Astrocyte of the cerebellum (primary cell): ENCODE data around the gene ZNF350.

Source experiments
- DNase-seq: peaks from one replicate; pipeline ENCODE4 v3.0.0-alpha.2; 2011; ENCODE audit warnings: low read depth
- H3K4me3 ChIP-seq: 2 replicates; pipeline ENCODE4 v1.5.1; 2011; ENCODE audit warnings: mild to moderate bottlenecking, low read depth, low read length, moderate library complexity
- in situ Hi-C: cut with HindIII; loops from 2 replicates; pipeline ENCODE4 v1.10.0; 2017; ENCODE audit warnings: low sequenced_read_pairs
- TF ChIP-seq, protein P1 (sequence below): IDR thresholded peaks from 2 replicates; pipeline ENCODE4 v1.5.1; 2012; ENCODE audit warnings: low read length, low read depth, moderate library complexity, mild to moderate bottlenecking; ENCODE audit errors: missing control alignments

Gene ZNF350

DNA sequence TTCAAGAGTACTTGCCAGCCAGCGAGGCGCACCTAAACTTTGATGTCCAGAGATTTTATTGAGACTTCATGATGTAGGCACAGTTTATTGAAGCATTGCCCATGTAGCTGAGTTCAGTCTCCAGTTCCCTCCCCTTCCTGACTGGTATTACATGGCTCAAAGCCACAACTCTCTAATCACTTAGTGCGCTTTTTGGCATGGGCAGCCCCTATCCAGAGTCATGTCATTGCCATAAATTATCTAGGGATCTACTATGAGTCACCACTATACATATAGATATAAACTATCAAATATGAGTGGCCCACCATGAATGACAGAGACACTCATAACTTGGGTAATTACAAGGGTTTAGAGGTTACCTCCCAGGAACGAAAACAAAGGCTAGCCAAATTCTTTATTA, 33.9 kb upstream of the ZNF350 start:
- no peak for DNase-seq
- TF ChIP-seq, protein P1, sequence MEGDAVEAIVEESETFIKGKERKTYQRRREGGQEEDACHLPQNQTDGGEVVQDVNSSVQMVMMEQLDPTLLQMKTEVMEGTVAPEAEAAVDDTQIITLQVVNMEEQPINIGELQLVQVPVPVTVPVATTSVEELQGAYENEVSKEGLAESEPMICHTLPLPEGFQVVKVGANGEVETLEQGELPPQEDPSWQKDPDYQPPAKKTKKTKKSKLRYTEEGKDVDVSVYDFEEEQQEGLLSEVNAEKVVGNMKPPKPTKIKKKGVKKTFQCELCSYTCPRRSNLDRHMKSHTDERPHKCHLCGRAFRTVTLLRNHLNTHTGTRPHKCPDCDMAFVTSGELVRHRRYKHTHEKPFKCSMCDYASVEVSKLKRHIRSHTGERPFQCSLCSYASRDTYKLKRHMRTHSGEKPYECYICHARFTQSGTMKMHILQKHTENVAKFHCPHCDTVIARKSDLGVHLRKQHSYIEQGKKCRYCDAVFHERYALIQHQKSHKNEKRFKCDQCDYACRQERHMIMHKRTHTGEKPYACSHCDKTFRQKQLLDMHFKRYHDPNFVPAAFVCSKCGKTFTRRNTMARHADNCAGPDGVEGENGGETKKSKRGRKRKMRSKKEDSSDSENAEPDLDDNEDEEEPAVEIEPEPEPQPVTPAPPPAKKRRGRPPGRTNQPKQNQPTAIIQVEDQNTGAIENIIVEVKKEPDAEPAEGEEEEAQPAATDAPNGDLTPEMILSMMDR = no peak
- in situ Hi-C loops = no loop called here
- no peak overlapping the region for H3K4me3 ChIP-seq

DNA sequence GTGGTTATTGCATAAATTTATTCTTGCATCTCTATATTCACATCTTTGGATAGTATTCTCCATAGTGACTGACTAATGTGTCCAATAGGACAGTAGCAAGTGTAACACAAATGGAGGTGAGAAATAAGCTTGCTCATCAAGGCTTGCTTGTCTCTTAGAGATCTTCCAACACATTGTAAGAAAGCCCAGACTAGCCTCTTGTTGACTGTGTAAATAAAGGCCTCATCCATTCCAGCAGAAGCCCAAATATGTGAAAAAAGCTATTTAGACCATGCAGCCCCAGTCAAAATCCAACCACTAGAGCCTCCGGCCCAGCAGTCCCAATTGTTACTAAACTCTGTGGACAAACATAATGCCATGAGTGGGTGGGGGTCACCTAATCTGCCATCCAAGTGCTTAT, 24.0 kb upstream of the ZNF350 start:
- no peak overlapping the region for H3K4me3 ChIP-seq
- in situ Hi-C loops = no loop called here
- DNase-seq = no peak
- TF ChIP-seq, protein P1 = no peak

DNA sequence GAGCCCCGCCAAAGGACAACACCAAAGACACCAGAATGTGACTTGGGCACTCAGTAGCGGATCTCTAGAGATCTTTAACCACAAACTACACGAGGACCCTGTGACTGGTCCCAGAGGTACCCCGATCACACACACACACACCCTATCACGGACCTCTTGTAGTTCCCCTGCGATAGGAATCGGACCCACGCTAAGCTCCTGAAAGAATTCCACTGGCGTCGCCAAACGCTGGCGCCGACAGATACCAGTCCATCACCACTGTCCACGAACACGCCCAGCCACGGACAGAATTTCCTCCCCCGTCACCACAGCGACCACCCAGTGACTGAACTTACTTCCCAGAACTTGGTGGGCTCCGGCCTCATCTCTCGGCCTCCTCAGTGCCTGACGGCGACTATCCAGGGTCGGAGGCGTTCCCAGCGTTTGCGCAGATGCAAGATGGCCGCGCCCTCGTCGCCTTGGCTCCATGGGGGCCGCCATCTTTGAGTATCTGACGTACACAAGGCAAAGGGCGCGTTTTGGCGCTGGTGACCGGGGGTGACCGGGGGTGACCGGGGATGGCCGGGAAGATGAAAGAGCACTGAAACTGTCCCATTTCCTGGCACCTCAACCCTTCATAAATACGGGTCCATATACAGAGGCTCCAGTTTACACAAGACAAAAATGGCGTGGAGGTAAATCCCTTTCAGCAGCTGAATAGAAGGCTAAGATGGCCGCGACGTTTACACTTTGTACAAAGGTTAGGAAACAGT, 21.3 kb upstream of the ZNF350 start, which contains the start of gene ZNF615:
Gene ZNF615 (minus strand): TSS at position 406 of the 752 bp plus-strand sequence. CDS start 4,500 bp downstream, outside the sequence.
- H3K4me3 ChIP-seq = peak within 1 kb of the TSS; percentile 89
- DNase-seq = peak; percentile 65
- in situ Hi-C loops = no loop called here
- TF ChIP-seq, protein P1 = no peak

GRCh38 chr19:52007451-52007805, 20.8 kb upstream of the ZNF350 start:
- TF ChIP-seq, protein P1 = no peak
- peak overlapping the region; percentile 89 for H3K4me3 ChIP-seq
- in situ Hi-C loops = no loop called here
- no peak for DNase-seq

DNA sequence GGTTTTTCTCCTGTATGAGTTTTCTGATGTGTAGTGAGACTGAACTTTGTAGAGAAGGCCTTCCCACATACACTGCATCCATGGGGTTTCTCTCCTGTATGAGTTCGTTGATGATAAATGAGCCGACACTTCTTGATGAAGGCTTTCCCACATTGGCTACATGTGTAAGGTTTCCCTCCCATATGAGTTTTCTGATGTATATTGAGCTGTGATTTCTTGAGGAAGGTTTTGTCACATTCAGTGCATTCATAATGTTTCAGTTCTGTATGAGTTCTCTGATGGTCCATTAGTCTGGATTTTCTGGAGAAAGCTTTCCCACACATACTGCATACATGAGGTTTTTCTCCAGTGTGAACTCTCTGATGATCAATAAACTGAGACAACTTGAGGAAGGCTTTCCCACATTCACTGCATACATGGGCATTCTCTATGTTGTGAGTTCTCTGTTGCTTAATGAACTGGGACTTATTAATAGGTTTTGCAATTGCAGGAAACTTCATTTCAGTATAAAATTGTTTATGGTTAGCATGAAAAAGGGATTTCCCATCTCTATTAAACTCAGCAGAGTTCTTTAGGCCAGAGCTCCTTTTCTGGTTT, 7.5 kb upstream of the ZNF350 start:
- TF ChIP-seq, protein P1 = no peak
- no peak for DNase-seq
- H3K4me3 ChIP-seq = no peak overlapping the region
- in situ Hi-C loops = no loop called here

DNA sequence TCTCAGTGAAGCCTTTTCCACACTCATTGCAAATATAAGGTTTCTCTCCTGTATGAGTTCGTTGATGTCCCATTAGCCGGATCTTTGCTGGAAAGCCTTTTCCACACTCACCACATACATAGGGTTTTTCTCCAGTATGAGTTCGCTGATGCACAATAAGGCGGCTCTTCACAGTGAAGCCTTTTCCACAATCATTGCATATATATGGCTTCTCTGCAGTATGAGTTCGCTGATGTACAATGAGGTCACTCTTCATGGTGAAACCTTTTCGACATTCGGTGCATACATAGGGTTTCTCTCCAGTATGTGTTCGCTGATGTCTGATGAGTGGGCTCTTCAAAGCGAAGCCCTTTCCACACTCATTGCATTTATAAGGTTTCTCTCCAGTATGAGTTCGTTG, 6.8 kb upstream of the ZNF350 start:
- TF ChIP-seq, protein P1 = no peak
- in situ Hi-C loops = no loop called here
- no peak for DNase-seq
- no peak overlapping the region for H3K4me3 ChIP-seq
